KMS-11 (cell line): ENCODE results near the gene MNAT1.
A peak's percentile ranks its signal among the peaks of the same experiment; 100 is the strongest.

Source experiments
- H2AFZ ChIP-seq: fragments of 200-600 bp; sonication (generic); 2 replicates; pipeline ENCODE4 v1.6.1; 2016; ENCODE audit warnings: antibody characterized with exemption, mixed run types, low read depth
- H3K27ac ChIP-seq: fragments of 200-600 bp; sonication (generic); 2 replicates; pipeline ENCODE4 v1.6.1; 2016; ENCODE audit warnings: mild to moderate bottlenecking, mixed run types
- H3K27me3 ChIP-seq: fragments of 200-600 bp; sonication (generic); 2 replicates; pipeline ENCODE4 v1.6.1; 2017; ENCODE audit warnings: mild to moderate bottlenecking, low read depth, mixed run types, moderate library complexity; ENCODE audit not compliant: insufficient read depth
- H3K36me3 ChIP-seq: fragments of 200-600 bp; sonication (generic); 2 replicates; pipeline ENCODE4 v1.6.1; 2017; ENCODE audit warnings: mild to moderate bottlenecking, mixed run types; ENCODE audit not compliant: insufficient read depth
- H3K4me1 ChIP-seq: fragments of 200-600 bp; sonication (generic); 2 replicates; pipeline ENCODE4 v1.6.1; 2016; ENCODE audit warnings: mild to moderate bottlenecking, low read depth, mixed run types; ENCODE audit not compliant: poor library complexity, severe bottlenecking
- H3K4me2 ChIP-seq: fragments of 200-600 bp; sonication (generic); 2 replicates; pipeline ENCODE4 v1.7.0; 2016; ENCODE audit warnings: mild to moderate bottlenecking, mixed run types
- H3K4me3 ChIP-seq: fragments of 200-600 bp; sonication (generic); IDR thresholded peaks from 2 replicates; pipeline ENCODE4 v1.6.1; 2017; ENCODE audit warnings: low read depth, low read length, mixed read lengths; ENCODE audit not compliant: insufficient read depth
- H3K79me2 ChIP-seq: fragments of 200-600 bp; sonication (generic); 2 replicates; pipeline ENCODE4 v1.6.1; 2016; ENCODE audit warnings: low read depth, mixed run types; ENCODE audit not compliant: insufficient read depth
- H3K9ac ChIP-seq: fragments of 200-600 bp; sonication (generic); 2 replicates; pipeline ENCODE4 v1.6.1; 2016; ENCODE audit warnings: mild to moderate bottlenecking, mixed run types
- H4K20me1 ChIP-seq: fragments of 200-600 bp; sonication (generic); 2 replicates; pipeline ENCODE4 v1.6.1; 2016; ENCODE audit warnings: mild to moderate bottlenecking, mixed run types; ENCODE audit not compliant: insufficient read depth
- TF ChIP-seq, protein P1 (sequence below): fragments of 200-600 bp; sonication (generic); conservative IDR thresholded peaks from 2 replicates; pipeline ENCODE4 v1.6.1; 2017; ENCODE audit warnings: low read depth, mild to moderate bottlenecking, antibody characterized with exemption, low read length, moderate library complexity, mixed read lengths

Gene MNAT1

DNA sequence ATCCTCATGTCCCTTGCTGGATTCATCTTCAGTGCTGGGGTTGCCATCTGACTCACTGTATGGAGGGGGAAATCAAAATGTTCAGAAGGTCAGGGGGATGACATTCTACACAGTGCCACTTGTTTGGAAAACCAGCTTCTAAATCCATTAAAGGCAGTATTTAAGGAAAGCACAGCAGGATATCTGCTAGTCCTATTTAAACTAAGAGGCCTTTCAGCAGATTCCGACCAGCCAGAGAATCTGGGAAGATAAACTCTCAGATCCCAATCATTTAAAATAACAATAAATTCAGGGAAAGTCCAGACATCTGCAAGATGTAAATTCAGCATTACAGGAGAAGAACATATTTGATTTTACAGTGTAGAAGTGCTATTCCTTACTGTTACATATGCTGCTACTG is 14.2 kb upstream of the MNAT1 start:
- H3K4me1 ChIP-seq, result peaks cover 3% of the 10 kb centered on the region
- H2AFZ ChIP-seq, result no peak overlapping the region
- H3K4me3 ChIP-seq, result no peak overlapping the region
- H4K20me1 ChIP-seq, result no peaks in the 10 kb centered on the region
- H3K27ac ChIP-seq, result no peak overlapping the region
- TF ChIP-seq, protein P1, sequence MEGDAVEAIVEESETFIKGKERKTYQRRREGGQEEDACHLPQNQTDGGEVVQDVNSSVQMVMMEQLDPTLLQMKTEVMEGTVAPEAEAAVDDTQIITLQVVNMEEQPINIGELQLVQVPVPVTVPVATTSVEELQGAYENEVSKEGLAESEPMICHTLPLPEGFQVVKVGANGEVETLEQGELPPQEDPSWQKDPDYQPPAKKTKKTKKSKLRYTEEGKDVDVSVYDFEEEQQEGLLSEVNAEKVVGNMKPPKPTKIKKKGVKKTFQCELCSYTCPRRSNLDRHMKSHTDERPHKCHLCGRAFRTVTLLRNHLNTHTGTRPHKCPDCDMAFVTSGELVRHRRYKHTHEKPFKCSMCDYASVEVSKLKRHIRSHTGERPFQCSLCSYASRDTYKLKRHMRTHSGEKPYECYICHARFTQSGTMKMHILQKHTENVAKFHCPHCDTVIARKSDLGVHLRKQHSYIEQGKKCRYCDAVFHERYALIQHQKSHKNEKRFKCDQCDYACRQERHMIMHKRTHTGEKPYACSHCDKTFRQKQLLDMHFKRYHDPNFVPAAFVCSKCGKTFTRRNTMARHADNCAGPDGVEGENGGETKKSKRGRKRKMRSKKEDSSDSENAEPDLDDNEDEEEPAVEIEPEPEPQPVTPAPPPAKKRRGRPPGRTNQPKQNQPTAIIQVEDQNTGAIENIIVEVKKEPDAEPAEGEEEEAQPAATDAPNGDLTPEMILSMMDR, result no peak
- H3K36me3 ChIP-seq, result no peaks in the 10 kb centered on the region
- no peak overlapping the region for H3K9ac ChIP-seq
- H3K79me2 ChIP-seq, result peaks cover 8% of the 10 kb centered on the region; the same call in 1 of the 2 replicates
- no peak overlapping the region for H3K4me2 ChIP-seq
- H3K27me3 ChIP-seq, result no peaks in the 10 kb centered on the region

GRCh38 chr14:60720962-60721325 is 13.6 kb upstream of the MNAT1 start:
- H3K27me3 ChIP-seq, result no peaks in the 10 kb centered on the region
- H3K9ac ChIP-seq, result no peak overlapping the region
- no peak overlapping the region for H3K4me3 ChIP-seq
- H3K4me1 ChIP-seq, result peaks cover 3% of the 10 kb centered on the region
- H3K4me2 ChIP-seq, result no peak overlapping the region
- no peaks in the 10 kb centered on the region for H3K36me3 ChIP-seq
- no peak overlapping the region for H3K27ac ChIP-seq
- TF ChIP-seq, protein P1, result no peak
- no peak overlapping the region for H2AFZ ChIP-seq
- H3K79me2 ChIP-seq, result peaks cover 8% of the 10 kb centered on the region; the same call in 1 of the 2 replicates
- no peaks in the 10 kb centered on the region for H4K20me1 ChIP-seq

- Histone ChIP-seq H3K79me2 (peaks cover 8% of the 10 kb centered on the region; the same call in 1 of the 2 replicates), H4K20me1 (no peaks in the 10 kb centered on the region), H2AFZ (no peak overlapping the region), H3K9ac (no peak overlapping the region; the same call in 1 of the 2 replicates), H3K27ac (no peak overlapping the region), H3K27me3 (no peaks in the 10 kb centered on the region), H3K4me3 (no peak overlapping the region), H3K4me1 (peaks cover 3% of the 10 kb centered on the region), H3K4me2 (peak overlapping the region; percentile 74; the same call in 1 of the 2 replicates), H3K36me3 (no peaks in the 10 kb centered on the region)
- TF ChIP-seq, protein P1, result no peak
Measured at GRCh38 chr14:60721326-60722106, 13.0 kb upstream of the MNAT1 start.

GRCh38 chr14:60722107-60722356 is 12.5 kb upstream of the MNAT1 start:
- TF ChIP-seq, protein P1, result no peak
- Histone ChIP-seq H3K4me2 (peak overlapping the region; percentile 74; the same call in 1 of the 2 replicates), H3K27ac (no peak overlapping the region; the same call in 1 of the 2 replicates), H3K79me2 (peaks cover 8% of the 10 kb centered on the region; the same call in 1 of the 2 replicates), H4K20me1 (no peaks in the 10 kb centered on the region), H2AFZ (peak overlapping the region; percentile 57; the same call in 1 of the 2 replicates), H3K4me3 (no peak overlapping the region), H3K4me1 (peaks cover 3% of the 10 kb centered on the region), H3K36me3 (no peaks in the 10 kb centered on the region), H3K9ac (peak overlapping the region; percentile 67; the same call in 1 of the 2 replicates), H3K27me3 (no peaks in the 10 kb centered on the region)
